GM19324 (cell line): ENCODE data around the gene EML2.
"Not testable (repeated sequence)": the region's sequence is repeated elsewhere in the genome, so short reads cannot be mapped to it uniquely, and the experiment has no call there.

Experiments used
- ATAC-seq: cut with Tn5 transposase; IDR thresholded peaks from one replicate; pipeline ENCODE4 v1.9.1; 2021; ENCODE audit warnings: mild to moderate bottlenecking, moderate library complexity; ENCODE audit not compliant: unreplicated experiment, low FRiP score

EML2 gene

DNA sequence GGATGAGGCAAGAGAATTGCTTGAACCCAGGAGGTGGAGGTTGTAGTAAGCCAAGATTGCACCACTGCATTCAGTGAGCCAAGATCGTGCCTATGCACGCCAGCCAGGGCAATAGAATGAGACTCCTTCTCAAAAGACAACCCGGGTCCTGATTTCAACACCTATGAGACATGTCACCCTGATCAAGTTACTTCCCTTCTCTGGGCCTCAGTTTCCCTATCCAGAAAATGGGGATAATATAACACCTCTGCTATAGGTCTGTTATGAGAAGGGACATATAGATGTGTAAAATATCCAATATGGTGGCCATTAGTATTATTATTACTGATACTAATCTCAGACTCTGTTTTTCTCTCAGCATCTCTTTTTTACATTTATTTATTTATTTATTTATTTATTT lies 15.9 kb upstream of the EML2 start:
- no peak for ATAC-seq

DNA sequence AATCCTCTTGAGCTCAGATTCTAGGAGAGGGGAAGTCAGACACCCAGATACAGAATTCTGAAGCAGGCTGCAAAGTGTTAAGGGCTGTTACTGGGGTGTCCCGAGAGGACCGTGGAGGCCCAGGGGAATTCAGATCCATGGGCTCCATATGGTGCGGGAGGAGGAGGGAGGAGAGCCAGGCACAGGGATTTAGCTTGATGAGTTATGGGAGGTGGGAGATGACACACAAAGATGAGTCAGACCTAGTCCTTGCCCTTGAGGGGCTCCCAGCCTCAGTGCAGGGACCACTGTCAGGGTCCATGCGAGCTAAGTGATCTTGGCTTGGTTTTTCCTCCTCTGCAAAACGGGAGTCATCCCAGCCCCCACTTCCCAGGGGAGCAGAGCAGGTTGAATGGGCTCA lies 14.4 kb upstream of the EML2 start:
- ATAC-seq, result no peak

GRCh38 chr19:45650722-45651121 lies 11.5 kb upstream of the EML2 start:
- no peak for ATAC-seq

DNA sequence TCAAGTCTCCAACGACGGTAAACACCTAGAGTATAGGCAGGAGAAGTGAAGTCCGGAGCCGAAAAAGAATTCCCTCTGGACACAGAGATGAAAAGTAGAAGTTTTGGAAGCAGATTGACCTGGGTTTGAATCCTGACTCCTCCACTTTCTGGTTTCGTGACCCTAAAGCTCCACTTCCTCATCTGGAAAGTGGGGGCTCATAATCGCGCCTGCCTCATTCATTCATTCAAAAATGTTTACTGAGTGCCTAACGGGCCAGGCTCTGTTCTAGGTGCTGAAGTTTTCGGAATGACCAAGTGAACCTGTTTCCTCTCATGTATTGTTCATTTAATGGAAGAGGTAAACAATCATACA lies 7.1 kb upstream of the EML2 start:
- ATAC-seq, result no peak

- ATAC-seq, result no peak
Measured at GRCh38 chr19:45645631-45646344, 6.6 kb upstream of the EML2 start.

DNA sequence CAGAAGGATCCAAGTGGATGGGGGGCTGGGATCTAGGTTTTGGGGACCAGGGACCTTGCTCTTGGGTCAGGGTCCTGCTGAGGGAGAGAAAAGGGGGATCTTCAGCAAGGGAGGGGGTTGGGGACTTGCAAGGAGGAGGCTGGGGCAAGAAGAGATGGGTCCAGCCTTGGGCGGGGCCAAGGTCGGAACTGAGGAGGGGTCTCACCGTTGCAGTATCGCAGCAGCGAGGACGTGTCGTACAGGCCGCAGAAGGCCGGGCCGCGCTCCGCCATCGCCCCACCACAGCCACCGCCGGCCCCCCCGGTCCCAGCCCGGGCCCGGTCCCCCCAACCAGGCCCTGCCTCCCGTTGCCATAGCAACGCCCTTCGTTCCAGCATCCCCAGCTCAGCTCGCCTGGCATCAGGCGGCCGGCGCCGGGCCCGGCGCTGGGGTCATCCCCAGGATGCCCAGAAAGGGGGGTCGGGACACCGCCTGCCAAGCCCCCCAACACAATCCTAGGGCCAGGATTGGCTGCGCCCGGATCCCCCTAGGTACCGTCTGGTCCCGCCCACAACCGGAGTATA lies 6.0 kb upstream of the EML2 start:
- ATAC-seq, result no peak

GRCh38 chr19:45643927-45644771 lies 5.0 kb upstream of the EML2 start:
- ATAC-seq, result no peak

DNA sequence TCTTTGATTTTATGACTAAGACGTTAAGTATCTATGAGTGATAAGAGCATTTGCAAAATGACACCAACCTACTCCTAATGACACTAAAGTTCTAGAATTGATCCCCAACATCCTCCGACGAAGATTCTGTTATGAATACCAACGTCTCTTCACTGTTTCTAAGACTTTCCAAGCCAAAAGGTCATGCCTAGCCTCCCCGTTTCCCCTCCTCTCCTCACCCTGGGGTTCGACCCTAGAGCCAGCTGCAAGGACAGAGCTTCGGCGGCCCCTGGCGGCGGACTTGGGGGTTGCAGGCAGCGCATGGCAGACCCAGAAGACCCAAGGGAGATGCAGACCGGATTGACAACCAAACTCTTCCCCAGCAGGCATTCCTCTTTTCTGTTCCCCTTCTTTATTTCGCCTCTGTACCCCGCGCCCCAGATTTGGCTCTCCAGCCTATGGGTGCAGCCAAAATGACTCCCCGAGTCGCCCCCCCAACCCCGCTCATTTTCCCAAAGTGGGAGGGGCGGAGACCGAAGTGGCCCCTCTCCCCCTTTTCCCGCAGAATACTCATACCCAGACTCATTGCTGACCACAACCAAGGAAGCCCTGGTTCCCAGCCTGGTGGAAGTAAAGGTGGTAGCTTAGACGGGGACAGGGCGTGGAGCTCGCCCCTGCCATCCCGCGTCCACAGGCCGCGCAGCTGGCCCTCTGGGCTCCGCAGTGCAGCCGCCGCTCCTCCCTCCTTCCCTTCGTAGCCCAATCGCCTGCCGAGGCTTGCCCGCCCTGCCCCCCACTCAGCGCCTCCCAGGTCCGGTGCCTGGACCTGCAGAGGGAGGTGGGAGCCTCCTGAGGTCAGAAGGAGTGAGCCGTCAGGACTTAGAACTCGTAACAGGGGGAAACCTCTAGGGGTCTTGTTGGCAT lies 4.1 kb upstream of the EML2 start:
- no peak for ATAC-seq

DNA sequence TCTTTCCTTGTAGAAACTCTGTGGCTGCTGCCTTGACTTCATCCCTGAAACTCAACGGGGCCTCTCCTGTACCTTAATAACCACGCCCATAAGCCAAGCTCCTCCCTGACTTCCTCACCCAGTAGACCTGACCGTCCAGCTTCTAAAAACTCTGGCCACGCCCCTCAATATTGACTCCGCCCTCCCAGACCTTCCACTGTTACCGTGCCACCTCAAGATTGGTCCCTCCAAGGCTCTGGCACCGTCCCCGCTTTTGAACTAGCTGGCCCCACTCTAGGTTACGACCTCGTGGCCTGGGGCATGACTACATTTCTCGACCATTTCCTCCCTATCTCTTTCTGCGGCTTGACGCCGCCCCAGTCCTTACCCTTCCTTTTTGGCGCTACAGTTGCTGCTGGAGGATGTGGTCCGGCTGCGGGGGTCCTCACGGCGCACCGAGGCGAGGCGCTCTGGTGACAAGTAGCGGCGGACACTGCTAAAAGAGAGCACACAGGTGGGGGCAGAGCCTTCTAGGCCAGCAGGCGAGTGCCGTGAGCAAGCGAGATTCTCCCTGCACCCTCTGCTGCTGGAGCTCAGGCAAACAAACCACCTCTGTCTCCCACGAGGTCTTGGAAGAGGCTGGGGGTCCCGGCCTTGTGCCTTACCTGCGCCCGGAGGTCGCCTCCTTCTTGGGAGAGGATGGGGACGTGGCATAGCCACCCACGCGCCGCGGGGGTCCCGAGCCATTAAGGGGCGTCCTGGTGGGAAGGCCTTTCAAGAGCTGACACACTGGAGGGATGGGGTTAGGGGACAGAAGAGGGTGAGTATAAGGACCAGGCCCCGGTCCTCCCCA lies 2.3 kb upstream of the EML2 start:
- ATAC-seq, result peak; percentile 30

- ATAC-seq, result no peak
Measured at GRCh38 chr19:45640849-45641273, 1.7 kb upstream of the EML2 start.

DNA sequence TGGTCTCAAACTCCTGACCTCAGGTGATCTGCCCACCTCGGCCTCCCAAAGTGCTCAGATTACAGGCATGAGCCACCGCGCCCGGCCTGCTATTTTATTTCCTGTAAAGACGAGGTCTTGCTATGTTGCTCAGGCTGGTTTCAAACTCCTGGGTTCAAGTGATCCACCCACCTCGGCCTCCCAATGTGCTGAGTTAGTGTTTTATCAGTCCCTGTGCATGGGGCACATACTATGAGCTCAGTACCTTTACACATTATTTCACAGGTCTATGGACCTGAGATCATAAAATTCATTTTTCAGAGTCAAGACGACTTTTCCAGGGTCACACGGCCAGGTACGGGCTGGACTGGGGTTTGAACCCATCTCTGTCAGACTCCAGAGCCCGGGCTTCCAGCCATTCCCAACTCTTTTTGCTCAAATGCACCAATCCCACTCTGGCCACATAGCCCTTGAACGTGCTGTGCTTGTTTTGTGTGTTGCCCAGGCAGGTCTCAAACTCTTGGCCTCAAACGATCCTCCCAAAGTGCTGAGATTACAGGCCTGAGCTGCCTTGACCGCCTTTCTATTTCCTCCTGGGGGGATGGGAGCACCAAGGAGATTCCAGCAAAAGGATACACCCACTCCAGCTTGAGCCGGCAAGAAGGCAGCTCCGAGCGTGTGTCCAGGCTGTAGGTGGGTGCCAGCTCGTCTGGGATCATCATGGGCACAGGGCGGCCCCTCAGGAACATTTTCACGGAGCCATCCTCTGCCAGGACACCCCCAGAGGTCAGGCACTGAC lies 1.1 kb downstream of the EML2 start:
- no peak for ATAC-seq

DNA sequence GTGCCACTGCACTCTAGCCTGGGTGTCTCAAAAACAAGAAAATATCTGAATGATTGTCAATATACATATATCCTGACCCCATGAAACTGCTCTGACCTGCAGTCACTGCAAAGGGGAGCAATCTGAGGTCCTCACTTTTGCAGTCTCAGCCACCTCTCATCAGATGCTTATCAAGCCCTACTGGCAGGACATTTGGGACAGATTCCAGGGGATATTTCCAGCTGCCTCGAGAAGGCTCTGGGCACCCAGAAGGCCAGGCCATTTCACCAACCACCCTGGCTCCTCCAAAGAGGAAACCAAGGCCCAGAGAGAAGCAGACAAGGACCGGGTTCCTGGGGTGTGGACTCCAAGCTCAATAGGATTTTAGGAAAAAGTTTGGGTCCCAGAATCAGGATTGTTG lies 2.3 kb downstream of the EML2 start:
- ATAC-seq, result no peak

DNA sequence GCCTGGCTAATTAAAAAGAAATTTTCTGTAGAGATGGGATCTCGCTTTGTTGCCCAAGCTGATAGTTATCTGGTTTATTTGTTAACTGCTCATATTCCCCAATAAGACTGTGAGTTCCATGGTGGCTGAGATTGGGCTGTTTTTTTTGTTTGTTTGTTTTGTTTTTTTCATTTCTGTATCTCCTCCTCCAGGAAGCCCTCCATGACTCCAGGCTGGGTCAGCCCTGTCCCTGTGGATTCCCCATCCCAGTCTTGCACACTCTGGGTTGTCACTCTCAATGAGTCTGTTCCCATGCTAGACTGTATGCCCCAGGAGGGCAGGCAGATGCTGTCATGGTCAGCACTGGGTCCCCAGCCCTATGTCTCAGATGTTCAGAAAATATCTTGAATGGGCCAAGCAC lies 2.9 kb downstream of the EML2 start:
- no peak for ATAC-seq

DNA sequence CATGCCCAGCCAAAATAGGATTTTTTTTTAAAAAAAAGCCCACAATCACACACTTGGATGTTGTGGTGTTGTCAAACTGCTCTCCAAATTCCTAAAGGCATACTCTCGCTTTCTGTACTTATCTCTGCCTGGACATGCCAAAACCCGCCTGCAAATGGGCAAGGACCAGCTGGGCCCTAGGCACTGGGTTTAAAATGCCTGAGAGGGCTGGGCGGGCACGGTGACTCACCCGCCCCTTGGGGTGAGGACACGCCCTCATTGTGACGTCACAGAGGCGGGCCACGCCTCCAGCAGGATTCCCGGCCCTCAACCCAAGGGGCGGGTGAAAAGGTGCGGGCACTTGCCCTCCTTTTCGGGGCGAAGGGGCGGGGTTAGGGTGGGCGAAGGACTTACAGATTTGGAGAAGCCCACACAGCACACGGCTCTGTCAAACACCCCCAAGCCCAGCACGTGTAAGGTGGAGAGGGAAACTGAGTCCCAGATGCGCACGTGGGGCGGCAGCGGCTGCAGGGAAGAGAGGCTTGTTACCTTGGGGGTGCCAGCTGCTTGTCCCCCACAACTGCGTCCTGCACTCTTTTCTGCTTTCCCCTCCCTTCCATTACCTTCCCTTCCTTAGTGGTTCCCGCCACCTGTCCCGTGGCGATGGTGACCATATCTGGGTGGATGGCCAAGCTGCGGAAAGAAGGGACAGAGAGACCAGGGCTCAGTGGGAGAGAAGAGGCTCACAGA lies 6.6 kb downstream of the EML2 start:
- ATAC-seq, result no peak

GRCh38 chr19:45630463-45630862 lies 8.7 kb downstream of the EML2 start:
- no peak for ATAC-seq

GRCh38 chr19:45629704-45630103 lies 9.5 kb downstream of the EML2 start:
- no peak for ATAC-seq

DNA sequence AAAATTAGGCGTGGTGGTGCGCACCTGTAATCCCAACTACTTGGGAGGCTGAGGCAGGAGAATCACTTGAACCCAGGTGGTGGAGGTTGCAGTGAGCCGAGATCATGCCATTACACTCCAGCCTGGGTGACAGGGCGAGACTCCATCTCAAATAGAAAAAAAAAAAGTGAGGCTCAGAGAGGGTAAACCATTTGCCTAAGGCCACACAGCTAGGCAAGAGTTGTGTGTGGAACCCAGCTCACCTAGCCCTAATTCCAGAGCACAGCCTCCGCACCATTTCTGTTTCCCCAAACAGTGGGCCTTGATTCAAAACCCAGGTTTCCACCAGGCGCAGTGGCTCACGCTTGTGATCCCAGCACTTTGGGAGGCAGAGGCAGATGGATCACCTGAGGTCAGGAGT lies 11.0 kb downstream of the EML2 start:
- ATAC-seq, result not testable (repeated sequence)

GRCh38 chr19:45623984-45624383 lies 15.2 kb downstream of the EML2 start:
- ATAC-seq, result no peak
